K562 (cell line): ENCODE data around the gene MARK3. TPM values are rescaled to one million over a fixed set of nuclear protein-coding genes. Genes with fewer than 3 reads are reported as not detected.
A peak's percentile ranks its signal among the peaks of the same experiment; 100 is the strongest.

ENCODE experiments used
- ATAC-seq: fragments of 200-7000 bp; cut with Tn5 transposase; 3 replicates; pipeline ENCODE4 v1.9.1; 2020; ENCODE audit warnings: moderate library complexity
- BruUV-seq: library from RNA; stranded (reverse); fragments of 400-500 nt; replicated peaks from 2 replicates; lab custom pipeline; 2021; lab: Mats Ljungman, UMichigan
- CTCF ChIA-PET: fragments of 300-600 bp; formaldehyde crosslinking; extraction: SDS; loops from one replicate; lab custom pipeline; 2021; ENCODE audit warnings: low intra/inter-chr PET ratio; lab: Yijun Ruan, JAX
- POLR2A ChIA-PET: fragments of 300-600, 350-650 bp; sonication (Branson Sonifier 250); formaldehyde crosslinking; extraction: SDS; loops from one replicate; lab custom pipeline; 2021; ENCODE audit warnings: antibody characterized with exemption, inconsistent platforms; lab: Yijun Ruan, JAX
- DNase-seq, 4 experiments: peaks; one replicate each; pipeline versions ENCODE4 v3.0.0 to v3.0.0-alpha.2; 2011 to 2018; ENCODE audit warnings: low spot score in 3 of 4, mixed read lengths in 3 of 4; ENCODE audit errors: extremely low read depth in 1 of 4
- FAIRE-seq: peaks from 2 replicates; lab custom pipeline; 2011; peaks lifted over from hg19 to GRCh38; lab: Jason Lieb, UNC
- H2AFZ ChIP-seq: 2 replicates; pipeline ENCODE4 v1.6.0; 2011; ENCODE audit warnings: low read depth, low read length, control low read depth, inconsistent platforms
- H3K27ac ChIP-seq: fragments of 200-600 bp; 3 replicates; pipeline ENCODE4 v1.8.0; 2011; ENCODE audit warnings: low read depth, mild to moderate bottlenecking, control low read depth, inconsistent platforms, low read length, moderate library complexity, mixed read lengths; ENCODE audit errors: extremely low read depth
- H3K27me3 ChIP-seq, 2 experiments: fragments of 300-600 bp in 1 of 2; 2 replicates in 1 of 2; 3 replicates in 1 of 2; pipeline versions ENCODE4 v1.6.0 to v1.8.0; 2011; ENCODE audit warnings: inconsistent platforms in 2 of 2, low read length in 2 of 2, mild to moderate bottlenecking in 1 of 2, mixed read lengths in 1 of 2, moderate library complexity in 1 of 2; ENCODE audit not compliant: control insufficient read depth in 2 of 2, insufficient read depth in 2 of 2
- H3K36me3 ChIP-seq: fragments of 300-600 bp; 3 replicates; pipeline ENCODE4 v1.8.0; 2011; ENCODE audit warnings: mild to moderate bottlenecking, low read length, inconsistent platforms; ENCODE audit not compliant: control insufficient read depth, insufficient read depth
- H3K4me1 ChIP-seq, 2 experiments: fragments of 200-600 bp in 1 of 2; replicated peaks in 1 of 2; 2 replicates in 1 of 2; 3 replicates in 1 of 2; pipeline versions ENCODE4 v1.5.1 to v1.8.0; 2011; ENCODE audit warnings: inconsistent platforms in 2 of 2, low read length in 2 of 2, mild to moderate bottlenecking in 1 of 2, mixed read lengths in 1 of 2, moderate library complexity in 1 of 2; ENCODE audit not compliant: control insufficient read depth in 2 of 2, insufficient read depth in 2 of 2
- H3K4me2 ChIP-seq: 2 replicates; pipeline ENCODE4 v1.6.1; 2011; ENCODE audit warnings: low read length, control low read depth, inconsistent platforms, mixed read lengths; ENCODE audit not compliant: insufficient read depth
- H3K4me3 ChIP-seq: fragments of 200-600 bp; sonication (generic), shearing (Covaris generic); 2 replicates; pipeline ENCODE4 v1.5.1; 2016; ENCODE audit warnings: control low read depth, inconsistent platforms
- H3K79me2 ChIP-seq: fragments of 200-600 bp; 3 replicates; pipeline ENCODE4 v1.8.0; 2011; ENCODE audit warnings: low read length, inconsistent platforms; ENCODE audit not compliant: control insufficient read depth, insufficient read depth
- H3K9ac ChIP-seq, 2 experiments: 2 replicates each; pipeline versions ENCODE4 v1.6.0 to v1.6.1; 2011; ENCODE audit warnings: low read depth in 2 of 2, low read length in 2 of 2, control low read depth in 1 of 2, inconsistent platforms in 1 of 2, mild to moderate bottlenecking in 1 of 2, mixed read lengths in 1 of 2; ENCODE audit not compliant: insufficient read depth in 1 of 2
- H3K9me1 ChIP-seq: one replicate; pipeline ENCODE4 v1.6.0; 2011; ENCODE audit warnings: inconsistent platforms, mild to moderate bottlenecking, low read length, moderate library complexity; ENCODE audit not compliant: control insufficient read depth, insufficient read depth
- H3K9me3 ChIP-seq: replicated peaks from 2 replicates; pipeline ENCODE4 v1.5.1; 2011; ENCODE audit warnings: low read depth, low read length, inconsistent platforms; ENCODE audit not compliant: control insufficient read depth, insufficient read depth
- H4K20me1 ChIP-seq: replicated peaks from 2 replicates; pipeline ENCODE4 v1.6.1; 2011; ENCODE audit warnings: low read length, inconsistent platforms, mixed read lengths; ENCODE audit not compliant: control insufficient read depth, insufficient read depth
- ETV1 ChIP-seq: fragments of 450-650 bp; conservative IDR thresholded peaks from 2 replicates; pipeline ENCODE4 v1.6.1; 2016; ENCODE audit warnings: missing genetic modification characterization, control low read depth, low read depth, missing compliant biosample characterization
- NCOR1 ChIP-seq: fragments of 450-650 bp; IDR thresholded peaks from 2 replicates; pipeline ENCODE4 v1.6.1; 2016; ENCODE audit warnings: mild to moderate bottlenecking, moderate library complexity
- POLR2G ChIP-seq: fragments of 200-400 bp; formaldehyde crosslinking; IDR thresholded peaks from 2 replicates; pipeline ENCODE4 v1.6.1; 2017; ENCODE audit warnings: low read depth, mild to moderate bottlenecking, antibody characterized with exemption, low read length, moderate library complexity
- RBFOX2 ChIP-seq: fragments of 200-400 bp; formaldehyde crosslinking; IDR thresholded peaks from 2 replicates; pipeline ENCODE4 v1.6.1; 2017; ENCODE audit warnings: low read depth, mild to moderate bottlenecking, low read length, moderate library complexity
- SMARCE1 ChIP-seq: fragments of 450-650 bp; IDR thresholded peaks from 2 replicates; pipeline ENCODE4 v1.7.1; 2016; ENCODE audit warnings: mild to moderate bottlenecking
- ZNF699 ChIP-seq: fragments of 250-450 bp; sonication (Bioruptor Pico); IDR thresholded peaks from 2 replicates; pipeline ENCODE4 v1.8.0; 2021; ENCODE audit warnings: mild to moderate bottlenecking, moderate library complexity; ENCODE audit not compliant: insufficient replicate concordance
- WGBS: fragments of 100-300 bp; shearing (Covaris generic); methylation state at CpG from one replicate; pipeline ENCODE4 v1.1.6; 2016; ENCODE audit warnings: low coverage, mixed read lengths; ENCODE audit not compliant: insufficient coverage; ENCODE audit errors: missing lambda C conversion rate; 5-methylcytosine and 5-hydroxymethylcytosine counted together
- in situ Hi-C: fragments of 300-500 bp; cut with MboI; formaldehyde crosslinking; loops from 4 replicates; pipeline ENCODE4 v1.15.0; 2018; ENCODE audit warnings: inconsistent platforms, mixed read lengths
- intact Hi-C: fragments of 100-400 bp; cut with micrococcal nuclease; formaldehyde crosslinking; loops from 2 replicates; pipeline ENCODE4 v1.14.2; 2022
- polyA plus RNA-seq, 8 experiments: library from polyadenylated mRNA; depleted of rRNA in 4 of 8; stranded (reverse) in 5 of 8; unstranded in 3 of 8; fragments of >200 nt; fragmentation: Nextera tagmentation in 2 of 8; fragmentation: Illumina TruSeq in 1 of 8; extraction: Ambion mirVana in 2 of 8; extraction: Trizol in 1 of 8; gene quantifications; 2 replicates each; pipeline versions ENCODE4 v1.2.1 to v1.2.3, GENCODE V29; 2011 to 2014; ENCODE audit warnings: inconsistent platforms in 1 of 8, missing spikeins in 1 of 8
- total RNA-seq, 7 experiments: library from RNA; depleted of rRNA in 6 of 7; stranded (reverse); fragments of >200 nt in 6 of 7; fragmentation: Illumina TruSeq in 2 of 7; extraction: Trizol in 2 of 7; gene quantifications; 2 replicates each; pipeline versions ENCODE4 v1.2.1 to v1.2.3, GENCODE V29; 2011 to 2021; ENCODE audit warnings: low replicate concordance in 1 of 7

MARK3 gene
- total and polyA plus RNA-seq, 9 of the 15 experiments (the other 6 are each of a cell fraction or from before 2014, with no cell fraction given): 10.1 to 68.7 (median 56.3) TPM

- Histone ChIP-seq H3K9ac (peak overlapping the region in 1 of 2 experiments; percentile 65; a peak in 2 of 4 replicates), H4K20me1 (peaks cover 20% of the 10 kb centered on the region), H3K9me3 (no peaks in the 10 kb centered on the region)
- TF ChIP-seq RBFOX2 (peak; percentile 77), NCOR1 (no peak), SMARCE1 (no peak), ZNF699 (CRISPR knock-in tag) (no peak), POLR2G (peak; percentile 37; the same call in 1 of the 2 replicates), ETV1 (tag) (no peak)
- TF ChIP-seq, all 486 proteins: peak for 2
- FAIRE-seq (no peak), DNase-seq (no peak), ATAC-seq (no peak)
- Histone ChIP-seq H3K4me3 (peak overlapping the region; percentile 96; the same call in 1 of the 2 replicates), H3K9me1 (peaks cover 9% of the 10 kb centered on the region), H2AFZ (no peak overlapping the region), H3K27ac (no peak overlapping the region; the same call in 1 of the 3 replicates), H3K4me2 (peak overlapping the region; percentile 94), H3K4me1 (peaks cover 12 to 21% of the 10 kb centered on the region in 2 experiments; a peak in 4 of 5 replicates), H3K36me3 (peaks cover 64% of the 10 kb centered on the region), H3K27me3 (no peaks in the 10 kb centered on the region), H3K79me2 (peaks cover 64% of the 10 kb centered on the region)
- ChIA-PET CTCF (interaction anchor here (0.6 kb wide), 1 partner anchor 666 kb away, joined by 8 read pairs; no protein-coding TSS in a partner anchor), POLR2A (interaction anchor here (0.6 to 4.2 kb wide), 9 partner anchors 8 to 203 kb away, joined by 3 to 64 read pairs (median 7); no protein-coding TSS in a partner anchor)
- WGBS: 92% methylated on average over 13 of the region's 14 CpGs
- intact Hi-C loops (no loop called here), in situ Hi-C loops (no loop called here)
- no TSS peak for BruUV-seq
These were observed 49.0 kb upstream of the MARK3 start for GRCh38 chr14:103336191-103336590.
